Thyroid gland (tissue), 4 donors: Measurements from ENCODE around the gene PCSK1. TPM values are rescaled to one million over a fixed set of nuclear protein-coding genes. Genes with fewer than 3 reads are reported as not detected.

Source experiments
- DNase-seq, 2 donors: peaks; one replicate each; pipeline ENCODE4 v3.0.0-alpha.2; 2019
- H3K27ac ChIP-seq, 3 donors: fragments of 200-600 bp; sonication (generic); 1 replicate in 2 of 3; 2 replicates in 1 of 3; pipeline ENCODE4 v1.5.1; 2016 to 2019; ENCODE audit warnings: mild to moderate bottlenecking in 1 of 3, moderate library complexity in 1 of 3
- H3K27me3 ChIP-seq: fragments of 200-600 bp; sonication (generic); one replicate; pipeline ENCODE4 v1.5.1; 2019
- H3K36me3 ChIP-seq, 2 donors: fragments of 200-600 bp; sonication (generic); one replicate each; pipeline ENCODE4 v1.5.1; 2016 to 2019
- H3K4me1 ChIP-seq, 2 donors: fragments of 200-600 bp; sonication (generic); one replicate each; pipeline ENCODE4 v1.5.1; 2017 to 2019
- H3K4me3 ChIP-seq, 3 donors: fragments of 200-600 bp; sonication (generic); replicated peaks in 1 of 3; 1 replicate in 2 of 3; 2 replicates in 1 of 3; pipeline ENCODE4 v1.5.1; 2016; ENCODE audit warnings: mild to moderate bottlenecking in 1 of 3
- H3K9me3 ChIP-seq: fragments of 200-600 bp; sonication (generic); one replicate; pipeline ENCODE4 v1.5.1; 2017
- CTCF ChIP-seq, 6 experiments: fragments of 200-600 bp in 3 of 6; fragments of 450-650 bp in 3 of 6; sonication (generic) in 3 of 6; IDR thresholded peaks; one replicate each; pipeline ENCODE4 v1.5.1; 2016 to 2019; ENCODE audit warnings: antibody characterized with exemption in 6 of 6, mild to moderate bottlenecking in 2 of 6, inconsistent platforms in 1 of 6, moderate library complexity in 1 of 6
- POLR2A ChIP-seq, 2 donors: fragments of 450-650 bp; IDR thresholded peaks; one replicate each; pipeline ENCODE4 v1.6.1; 2017; ENCODE audit warnings: antibody characterized with exemption in 2 of 2, mild to moderate bottlenecking in 2 of 2, moderate library complexity in 1 of 2
- WGBS, 2 donors: methylation state at CpG; one replicate each; pipeline ENCODE4 v1.1.5; 2017; 5-methylcytosine and 5-hydroxymethylcytosine counted together
- intact Hi-C: fragments of 100-400 bp; cut with DNase I; formaldehyde crosslinking; loops from one replicate; pipeline ENCODE4 v1.15.1; 2023
- total RNA-seq, 4 donors: library from RNA; depleted of rRNA; stranded (reverse); fragments of >200 nt; gene quantifications; one replicate each; pipeline ENCODE4 v1.2.3, GENCODE V29; 2016

PCSK1 gene
- 10 to 100 TPM in 1 of 4 donors, 1 to 10 TPM in 3; 2.3 to 16.8 (median 7.3) TPM for total RNA-seq

GRCh38 chr5:96433066-96433447, at the start of gene PCSK1:
TSS of gene PCSK1 (minus strand) at chr5:96433248. CDS start at chr5:96433042, 206 bp downstream.
- no peak for DNase-seq
- Histone ChIP-seq H3K4me3 (no peak within 1 kb of the TSS), H3K36me3 (no peaks in the 10 kb centered on the region), H3K9me3 (no peaks in the 10 kb centered on the region), H3K27me3 (peaks cover 7% of the 10 kb centered on the region), H3K4me1 (peaks cover 5 to 10% of the 10 kb centered on the region in 2 donors), H3K27ac (no peak within 1 kb of the TSS)
- TF ChIP-seq CTCF (IDR thresholded peaks at IDR 0.05) (no peak), POLR2A (IDR thresholded peaks at IDR 0.05) (no peak)
- WGBS, 2 donors = 3 to 8% methylated on average over 19 of the region's 19 CpGs
- intact Hi-C loops = no loop called here

GRCh38 chr5:96481867-96482266, 48.8 kb upstream of the PCSK1 start:
- no peak for DNase-seq
- no peaks in the 10 kb centered on the region for H3K27me3 ChIP-seq
- TF ChIP-seq POLR2A (IDR thresholded peaks at IDR 0.05) (no peak), CTCF (IDR thresholded peaks at IDR 0.05) (no peak)
- intact Hi-C loops = no loop called here
- H3K4me1 ChIP-seq = no peaks in the 10 kb centered on the region
- H3K4me3 ChIP-seq = no peak overlapping the region
- H3K36me3 ChIP-seq = no peaks in the 10 kb centered on the region
- WGBS, 2 donors = 35 to 44% methylated on average over 1 of the region's 1 CpG
- no peaks in the 10 kb centered on the region for H3K9me3 ChIP-seq
- H3K27ac ChIP-seq = no peak overlapping the region

GRCh38 chr5:96481009-96481786, 48.1 kb upstream of the PCSK1 start:
- H3K4me1 ChIP-seq = no peaks in the 10 kb centered on the region
- no peaks in the 10 kb centered on the region for H3K9me3 ChIP-seq
- no peak for TF ChIP-seq POLR2A (IDR thresholded peaks at IDR 0.05)
- no peak for TF ChIP-seq CTCF (IDR thresholded peaks at IDR 0.05)
- H3K36me3 ChIP-seq = no peaks in the 10 kb centered on the region
- DNase-seq = no peak
- intact Hi-C loops = no loop called here
- H3K27ac ChIP-seq = no peak overlapping the region
- H3K27me3 ChIP-seq = no peaks in the 10 kb centered on the region
- H3K4me3 ChIP-seq = no peak overlapping the region

GRCh38 chr5:96478983-96479382, 45.9 kb upstream of the PCSK1 start:
- Histone ChIP-seq H3K36me3 (no peaks in the 10 kb centered on the region), H3K4me3 (no peak overlapping the region), H3K9me3 (no peaks in the 10 kb centered on the region), H3K27me3 (no peaks in the 10 kb centered on the region), H3K4me1 (no peaks in the 10 kb centered on the region), H3K27ac (no peak overlapping the region)
- DNase-seq = no peak
- WGBS, 2 donors = 68 to 77% methylated on average over 1 of the region's 1 CpG
- no peak for TF ChIP-seq CTCF (IDR thresholded peaks at IDR 0.05)
- no peak for TF ChIP-seq POLR2A (IDR thresholded peaks at IDR 0.05)
- intact Hi-C loops = no loop called here

- Histone ChIP-seq H3K4me1 (no peaks in the 10 kb centered on the region), H3K36me3 (no peaks in the 10 kb centered on the region), H3K4me3 (no peak overlapping the region), H3K27ac (no peak overlapping the region), H3K9me3 (no peaks in the 10 kb centered on the region), H3K27me3 (no peaks in the 10 kb centered on the region)
- 80 to 86% methylated on average over 3 of the region's 3 CpGs for WGBS, 2 donors
- DNase-seq = no peak
- TF ChIP-seq POLR2A (IDR thresholded peaks at IDR 0.05) (no peak), CTCF (IDR thresholded peaks at IDR 0.05) (no peak)
- intact Hi-C loops = no loop called here
Observed at GRCh38 chr5:96476654-96477053, 43.6 kb upstream of the PCSK1 start.
